OCI-LY1 (cell line): ENCODE results near the gene MAMDC2.

Experiments
- H2AFZ ChIP-seq: fragments of 200-600 bp; sonication (generic), shearing (Covaris generic); 2 replicates; pipeline ENCODE4 v1.6.0; 2014; ENCODE audit warnings: antibody characterized with exemption, mild to moderate bottlenecking, low read length
- H3F3A ChIP-seq: fragments of 200-600 bp; sonication (generic), shearing (Covaris generic); 2 replicates; pipeline ENCODE4 v1.6.0; 2014; ENCODE audit warnings: mild to moderate bottlenecking, antibody characterized with exemption, low read length, moderate library complexity; ENCODE audit not compliant: insufficient read depth
- H3K27ac ChIP-seq: fragments of 200-600 bp; sonication (generic); 2 replicates; pipeline ENCODE4 v1.5.1; 2014; ENCODE audit warnings: low read length, mixed run types, mild to moderate bottlenecking, low read depth; ENCODE audit not compliant: poor library complexity, severe bottlenecking
- H3K27me3 ChIP-seq: fragments of 200-600 bp; sonication (generic); 2 replicates; pipeline ENCODE4 v1.6.0; 2014; ENCODE audit warnings: antibody characterized with exemption, mild to moderate bottlenecking, low read length, moderate library complexity; ENCODE audit not compliant: insufficient read depth
- H3K36me3 ChIP-seq: fragments of 200-600 bp; sonication (generic); 2 replicates; pipeline ENCODE4 v1.6.1; 2014; ENCODE audit warnings: mild to moderate bottlenecking, antibody characterized with exemption, low read length, moderate library complexity, mixed read lengths; ENCODE audit not compliant: insufficient read depth
- H3K4me1 ChIP-seq: fragments of 200-600 bp; sonication (generic); 2 replicates; pipeline ENCODE4 v1.5.1; 2014; ENCODE audit warnings: mild to moderate bottlenecking, low read length, moderate library complexity; ENCODE audit not compliant: insufficient read depth, severe bottlenecking
- H3K4me2 ChIP-seq: fragments of 200-600 bp; sonication (generic), shearing (Covaris generic); 2 replicates; pipeline ENCODE4 v1.6.1; 2014; ENCODE audit warnings: low read length
- H3K4me3 ChIP-seq: fragments of 200-600 bp; sonication (generic); 2 replicates; pipeline ENCODE4 v1.5.1; 2014; ENCODE audit warnings: low read length, low read depth, mild to moderate bottlenecking, mixed read lengths; ENCODE audit not compliant: poor library complexity, severe bottlenecking
- H3K79me2 ChIP-seq: fragments of 200-600 bp; shearing (Covaris generic); 2 replicates; pipeline ENCODE4 v1.6.1; 2016; ENCODE audit warnings: mixed run types, low read length, mixed read lengths; ENCODE audit not compliant: insufficient read depth
- H3K9ac ChIP-seq: fragments of 200-600 bp; sonication (generic), shearing (Covaris generic); 2 replicates; pipeline ENCODE4 v1.6.1; 2014; ENCODE audit warnings: mild to moderate bottlenecking, low read length, mixed read lengths
- H3K9me2 ChIP-seq: fragments of 200-600 bp; sonication (generic), shearing (Covaris generic); 2 replicates; pipeline ENCODE4 v1.6.1; 2014; ENCODE audit warnings: low read depth, mild to moderate bottlenecking, low read length, mixed read lengths
- H3K9me3 ChIP-seq: fragments of 200-600 bp; shearing (Covaris generic); 2 replicates; pipeline ENCODE4 v1.6.1; 2014; ENCODE audit warnings: low read length, mixed read lengths
- H4K20me1 ChIP-seq: fragments of 200-600 bp; sonication (generic), shearing (Covaris generic); 2 replicates; pipeline ENCODE4 v1.6.0; 2016; ENCODE audit warnings: mild to moderate bottlenecking, low read length; ENCODE audit not compliant: insufficient read depth
- CTCF ChIP-seq: fragments of 200-600 bp; sonication (generic), shearing (Covaris generic); IDR thresholded peaks from 2 replicates; pipeline ENCODE4 v1.5.1; 2017; ENCODE audit warnings: mild to moderate bottlenecking, antibody characterized with exemption, low read length, moderate library complexity, mixed read lengths
- EZH2 ChIP-seq: fragments of 200-600 bp; sonication (generic), shearing (Covaris generic); IDR thresholded peaks from 2 replicates; pipeline ENCODE4 v1.8.0; 2017; ENCODE audit warnings: borderline replicate concordance, mixed run types, mild to moderate bottlenecking, antibody characterized with exemption, low read length, moderate library complexity, mixed read lengths

Gene MAMDC2, protein sequence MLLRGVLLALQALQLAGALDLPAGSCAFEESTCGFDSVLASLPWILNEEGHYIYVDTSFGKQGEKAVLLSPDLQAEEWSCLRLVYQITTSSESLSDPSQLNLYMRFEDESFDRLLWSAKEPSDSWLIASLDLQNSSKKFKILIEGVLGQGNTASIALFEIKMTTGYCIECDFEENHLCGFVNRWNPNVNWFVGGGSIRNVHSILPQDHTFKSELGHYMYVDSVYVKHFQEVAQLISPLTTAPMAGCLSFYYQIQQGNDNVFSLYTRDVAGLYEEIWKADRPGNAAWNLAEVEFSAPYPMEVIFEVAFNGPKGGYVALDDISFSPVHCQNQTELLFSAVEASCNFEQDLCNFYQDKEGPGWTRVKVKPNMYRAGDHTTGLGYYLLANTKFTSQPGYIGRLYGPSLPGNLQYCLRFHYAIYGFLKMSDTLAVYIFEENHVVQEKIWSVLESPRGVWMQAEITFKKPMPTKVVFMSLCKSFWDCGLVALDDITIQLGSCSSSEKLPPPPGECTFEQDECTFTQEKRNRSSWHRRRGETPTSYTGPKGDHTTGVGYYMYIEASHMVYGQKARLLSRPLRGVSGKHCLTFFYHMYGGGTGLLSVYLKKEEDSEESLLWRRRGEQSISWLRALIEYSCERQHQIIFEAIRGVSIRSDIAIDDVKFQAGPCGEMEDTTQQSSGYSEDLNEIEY

DNA sequence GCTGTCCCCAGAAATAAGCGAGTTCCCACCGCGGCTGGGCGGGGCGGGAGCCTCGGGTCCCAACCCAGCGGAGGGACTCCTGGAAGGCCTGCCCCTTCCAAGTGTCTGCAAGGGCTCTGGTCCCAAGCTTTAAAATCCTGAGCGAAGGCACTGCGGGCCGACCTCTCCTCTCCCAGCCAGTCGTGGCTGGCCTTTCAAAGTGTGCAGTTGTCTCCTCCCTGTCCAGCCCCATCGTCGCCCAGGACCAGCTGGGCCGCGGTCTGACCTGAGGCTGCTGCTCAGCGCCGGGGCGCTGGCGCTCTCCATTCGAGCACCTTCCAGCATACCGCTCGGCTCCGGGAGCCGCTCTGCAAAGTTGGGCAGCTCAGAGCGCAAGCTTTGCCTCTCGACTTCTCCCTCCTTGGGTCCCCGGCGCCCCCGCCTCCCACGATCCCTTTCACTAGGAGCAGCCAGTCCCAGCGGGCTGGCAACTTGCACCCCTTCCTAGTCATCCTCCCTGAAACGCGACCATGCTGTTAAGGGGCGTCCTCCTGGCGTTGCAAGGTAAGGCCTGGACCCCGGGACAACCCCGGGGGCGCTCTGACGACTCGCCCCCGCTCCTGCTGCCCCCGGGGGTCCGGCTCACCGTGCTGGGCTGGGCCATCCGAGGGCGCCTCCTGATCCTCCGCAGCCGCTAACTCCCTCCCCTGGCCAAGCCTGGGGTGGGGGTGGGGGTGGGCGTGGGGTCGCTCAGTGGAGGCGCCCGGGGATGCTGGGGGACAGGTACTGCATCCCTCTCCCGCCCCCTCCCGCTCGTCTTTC lies at the start of gene MAMDC2:
TSS of gene MAMDC2 (plus strand) at position 160 of the 801 bp plus-strand sequence. CDS start at position 510, 350 bp downstream.
- no peak within 1 kb of the TSS for H2AFZ ChIP-seq
- H3K27ac ChIP-seq = no peak within 1 kb of the TSS
- H3F3A ChIP-seq = no peaks in the 10 kb centered on the region
- H3K27me3 ChIP-seq = no peaks in the 10 kb centered on the region
- H3K9ac ChIP-seq = no peak within 1 kb of the TSS
- no peaks in the 10 kb centered on the region for H3K36me3 ChIP-seq
- no peaks in the 10 kb centered on the region for H3K9me3 ChIP-seq
- no peak for TF ChIP-seq EZH2
- no peak for TF ChIP-seq CTCF
- no peak within 1 kb of the TSS for H3K4me3 ChIP-seq
- no peaks in the 10 kb centered on the region for H3K79me2 ChIP-seq
- no peaks in the 10 kb centered on the region for H3K4me1 ChIP-seq
- no peak within 1 kb of the TSS for H3K4me2 ChIP-seq
- no peaks in the 10 kb centered on the region for H3K9me2 ChIP-seq
- H4K20me1 ChIP-seq = no peaks in the 10 kb centered on the region

DNA sequence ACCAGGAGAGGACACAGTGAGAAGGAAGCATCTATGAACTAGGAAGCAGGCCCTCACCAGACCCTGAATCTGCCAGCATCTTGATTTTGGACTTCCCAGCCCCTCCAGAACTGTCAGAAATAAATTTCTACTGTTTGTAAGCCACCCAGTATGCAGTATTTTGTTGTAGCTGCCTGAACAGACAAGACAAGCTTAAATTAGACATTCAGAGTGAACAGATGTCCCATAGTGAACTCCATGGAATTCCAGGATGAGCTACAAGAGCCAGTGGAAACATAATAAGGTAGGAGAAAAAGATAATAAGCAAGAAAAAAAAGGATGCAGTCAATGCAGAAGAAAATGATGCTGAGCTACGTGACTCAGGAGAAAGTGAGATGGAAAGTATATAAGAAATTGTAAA lies 47.8 kb upstream of the MAMDC2 start:
- Histone ChIP-seq H3K27ac (no peak overlapping the region), H2AFZ (no peak overlapping the region), H4K20me1 (no peaks in the 10 kb centered on the region), H3K9me2 (no peaks in the 10 kb centered on the region), H3K36me3 (no peaks in the 10 kb centered on the region), H3K4me3 (no peak overlapping the region), H3K9ac (no peak overlapping the region), H3K4me2 (no peak overlapping the region), H3F3A (no peaks in the 10 kb centered on the region), H3K4me1 (no peaks in the 10 kb centered on the region), H3K27me3 (no peaks in the 10 kb centered on the region), H3K79me2 (no peaks in the 10 kb centered on the region), H3K9me3 (no peaks in the 10 kb centered on the region)
- TF ChIP-seq CTCF = no peak
- no peak for TF ChIP-seq EZH2

GRCh38 chr9:69996967-69997366 lies 46.7 kb upstream of the MAMDC2 start:
- no peaks in the 10 kb centered on the region for H3K4me1 ChIP-seq
- H3K9me3 ChIP-seq = no peaks in the 10 kb centered on the region
- H3K4me2 ChIP-seq = no peak overlapping the region
- no peak overlapping the region for H3K9ac ChIP-seq
- no peaks in the 10 kb centered on the region for H3K36me3 ChIP-seq
- H3K27me3 ChIP-seq = no peaks in the 10 kb centered on the region
- no peak overlapping the region for H2AFZ ChIP-seq
- no peak for TF ChIP-seq EZH2
- no peak for TF ChIP-seq CTCF
- no peaks in the 10 kb centered on the region for H3K79me2 ChIP-seq
- H4K20me1 ChIP-seq = no peaks in the 10 kb centered on the region
- H3K27ac ChIP-seq = no peak overlapping the region
- H3F3A ChIP-seq = no peaks in the 10 kb centered on the region
- no peaks in the 10 kb centered on the region for H3K9me2 ChIP-seq
- H3K4me3 ChIP-seq = no peak overlapping the region
